Natural killer cell treated with Interleukin-12 subunit alpha and Interleukin-12 subunit beta and Interleukin-15 and Interleukin-18, amount 100 ng/mL, for 72 hours (primary cell): ENCODE results near the gene STAT4. TPM values are rescaled to one million over a fixed set of nuclear protein-coding genes. Genes with fewer than 3 reads are reported as not detected.

Source experiments
- ATAC-seq, 2 donors: fragments of 150-1000 bp; cut with Tn5 transposase in 1 of 2; sonication (Bioruptor Pico), chemical (Tn5 transposase) in 1 of 2; 2 replicates each; pipeline ENCODE4 v1.10.0; 2021
- DNase-seq: peaks from one replicate; pipeline ENCODE4 v3.0.0; 2022; ENCODE audit warnings: low spot score
- H3K27ac Mint-ChIP-seq, 2 donors: 1 replicate in 1 of 2; 2 replicates in 1 of 2; pipeline ENCODE4 v1.8.0; 2022; ENCODE audit warnings: mixed read lengths in 2 of 2, mild to moderate bottlenecking in 1 of 2, moderate library complexity in 1 of 2
- H3K27me3 Mint-ChIP-seq, 2 donors: 1 replicate in 1 of 2; 2 replicates in 1 of 2; pipeline ENCODE4 v1.8.0; 2022; ENCODE audit warnings: mixed read lengths in 2 of 2
- H3K36me3 Mint-ChIP-seq: one replicate; pipeline ENCODE4 v1.8.0; 2022; ENCODE audit warnings: mixed read lengths
- H3K4me1 Mint-ChIP-seq, 2 donors: 1 replicate in 1 of 2; 2 replicates in 1 of 2; pipeline ENCODE4 v1.8.0; 2022; ENCODE audit warnings: low read depth in 2 of 2, mixed read lengths in 2 of 2, mild to moderate bottlenecking in 1 of 2
- H3K4me3 Mint-ChIP-seq: one replicate; pipeline ENCODE4 v1.8.0; 2022; ENCODE audit warnings: mixed read lengths
- H3K9me3 Mint-ChIP-seq: 2 replicates; pipeline ENCODE4 v1.8.0; 2022; ENCODE audit warnings: mixed read lengths
- total RNA-seq, 2 donors: library from RNA; stranded (reverse); gene quantifications; one replicate each; pipeline ENCODE4 v1.2.3, GENCODE V29; 2022

Gene STAT4
- total RNA-seq, 2 donors from 2014 or later, result 133 to 241 TPM

DNA sequence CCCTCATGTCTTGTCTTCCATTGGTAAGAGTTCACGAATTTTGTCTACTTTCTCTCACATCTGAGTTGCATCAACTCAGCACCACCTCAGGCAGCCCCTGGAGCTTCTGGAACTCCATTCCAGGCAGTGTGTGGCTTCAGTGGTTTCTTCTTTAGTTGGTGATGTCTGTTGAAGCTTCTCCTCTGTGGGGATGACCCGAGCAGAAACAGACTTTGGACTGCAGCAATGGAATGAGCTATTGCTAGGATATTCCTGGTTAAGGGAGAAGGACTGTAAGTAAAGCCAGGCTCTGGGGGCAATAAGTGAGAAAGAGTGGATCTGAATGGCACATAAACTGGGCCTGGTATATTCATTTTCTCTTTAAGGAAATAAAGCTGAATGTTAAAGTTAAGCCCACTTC lies 32.3 kb upstream of the STAT4 start:
- no peak overlapping the region for H3K4me3 Mint-ChIP-seq
- no peak overlapping the region for H3K27ac Mint-ChIP-seq
- H3K4me1 Mint-ChIP-seq, result peaks cover 15 to 30% of the 10 kb centered on the region in 2 donors
- H3K36me3 Mint-ChIP-seq, result peaks cover 6% of the 10 kb centered on the region
- H3K27me3 Mint-ChIP-seq, result no peaks in the 10 kb centered on the region
- DNase-seq (no peak), ATAC-seq (no peak)
- H3K9me3 Mint-ChIP-seq, result peaks cover 5% of the 10 kb centered on the region

DNA sequence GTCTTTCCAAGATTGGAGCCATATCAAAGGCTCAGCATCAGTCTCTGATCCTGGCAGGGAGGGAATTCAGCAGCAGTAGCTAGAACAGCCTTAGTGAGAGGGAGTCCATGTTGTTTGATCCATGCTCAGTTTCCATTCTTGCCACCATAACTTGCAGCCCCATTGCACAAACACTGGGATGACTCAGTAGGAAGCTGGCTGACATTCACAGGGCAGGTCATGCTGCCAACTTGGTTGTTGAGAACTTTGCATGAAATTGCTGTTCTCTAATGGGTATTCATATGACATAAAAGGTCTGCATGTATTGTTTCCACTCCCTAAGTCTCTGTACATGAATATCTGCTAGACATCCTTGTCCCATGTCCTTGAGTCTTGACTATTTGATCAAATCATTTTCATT lies 29.9 kb upstream of the STAT4 start:
- peak in 1 of 2 donors; percentile 56 for ATAC-seq

DNA sequence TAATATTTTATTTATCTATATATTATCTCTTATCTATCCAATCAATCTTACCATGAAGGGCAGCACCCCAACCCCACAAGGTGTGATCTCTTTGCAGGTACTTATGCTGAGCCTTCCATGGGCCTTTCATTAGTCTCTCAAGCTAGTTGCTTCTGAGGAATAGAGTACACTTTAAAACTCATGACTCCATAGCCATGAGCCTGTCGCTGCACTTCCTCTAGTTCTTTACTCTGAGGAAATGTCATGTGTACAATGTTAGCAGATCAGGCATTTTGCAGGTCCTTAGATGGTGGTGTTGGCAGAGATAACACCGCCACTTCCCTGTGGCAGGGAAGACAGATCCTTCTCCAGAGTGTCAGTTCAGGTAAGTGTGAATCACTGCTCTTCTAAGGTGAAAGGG lies 29.5 kb upstream of the STAT4 start:
- Mint-ChIP-seq H3K4me3 (no peak overlapping the region), H3K27me3 (no peaks in the 10 kb centered on the region), H3K4me1 (peaks cover 34 to 46% of the 10 kb centered on the region in 2 donors), H3K27ac (peak overlapping the region in 1 of 2 donors; percentile 42), H3K36me3 (peaks cover 6% of the 10 kb centered on the region), H3K9me3 (peaks cover 5% of the 10 kb centered on the region)
- ATAC-seq (no peak), DNase-seq (no peak)

More for the DNA sequence above, 29.9 kb upstream of the STAT4 start:
- no peak for DNase-seq
- Mint-ChIP-seq H3K27ac (peak overlapping the region in 1 of 2 donors; percentile 42), H3K4me1 (peaks cover 29 to 43% of the 10 kb centered on the region in 2 donors), H3K9me3 (peaks cover 5% of the 10 kb centered on the region), H3K4me3 (no peak overlapping the region), H3K27me3 (no peaks in the 10 kb centered on the region), H3K36me3 (peaks cover 6% of the 10 kb centered on the region)

- peaks cover 42 to 45% of the 10 kb centered on the region in 2 donors for H3K4me1 Mint-ChIP-seq
- H3K9me3 Mint-ChIP-seq, result peaks cover 5% of the 10 kb centered on the region
- peak in 1 of 2 donors; percentile 51 for ATAC-seq
- H3K4me3 Mint-ChIP-seq, result peak overlapping the region; percentile 9
- no peak for DNase-seq
- H3K36me3 Mint-ChIP-seq, result peaks cover 6% of the 10 kb centered on the region
- H3K27me3 Mint-ChIP-seq, result no peaks in the 10 kb centered on the region
- H3K27ac Mint-ChIP-seq, result peak overlapping the region; percentile 13 to 86
Observed at GRCh38 chr2:191178806-191179514, 28.2 kb upstream of the STAT4 start.

DNA sequence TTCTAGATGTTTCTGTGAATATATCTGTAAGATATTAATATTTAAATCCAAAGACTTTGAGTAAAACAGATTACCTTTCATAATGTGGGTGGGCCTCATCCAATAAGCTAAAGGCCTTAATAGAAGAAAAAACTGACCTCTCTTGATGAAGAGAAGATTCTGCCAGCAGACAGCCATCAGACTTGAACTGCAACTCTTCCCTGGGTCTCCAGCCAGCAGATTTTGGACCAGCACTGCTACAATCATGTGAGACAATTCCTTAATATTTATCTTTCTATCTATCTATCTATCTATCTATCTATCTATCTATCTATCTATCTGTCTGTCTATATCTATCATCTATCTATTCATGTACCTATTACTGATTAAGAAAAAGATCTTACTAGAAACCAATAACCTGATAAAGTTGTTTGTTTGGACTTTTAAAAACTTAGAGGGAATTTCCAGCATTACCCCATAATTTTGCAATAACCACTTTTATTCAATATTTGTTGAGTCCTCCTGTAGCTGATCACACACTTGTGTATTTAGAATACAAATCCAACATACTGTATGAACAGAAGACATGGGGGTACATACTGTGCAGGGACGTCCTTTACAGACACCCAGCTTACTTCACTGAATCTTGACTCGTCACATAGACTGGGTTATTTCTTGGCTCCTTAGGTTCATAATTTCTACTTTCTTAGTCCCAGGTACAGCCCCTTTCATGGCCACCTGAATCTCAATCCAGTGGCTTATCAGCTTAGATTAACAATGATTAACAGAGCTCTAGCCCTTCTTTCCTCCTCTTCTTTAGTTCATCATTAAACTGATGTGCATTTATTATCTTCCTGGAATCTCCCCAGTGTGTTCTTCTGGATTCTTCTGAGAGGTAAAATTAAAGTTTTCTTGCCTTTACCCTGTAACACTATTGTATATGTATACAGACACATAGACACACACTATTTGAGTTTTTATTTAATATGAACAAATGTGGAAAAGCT lies 27.2 kb upstream of the STAT4 start:
- Mint-ChIP-seq H3K36me3 (peaks cover 6% of the 10 kb centered on the region), H3K27me3 (no peaks in the 10 kb centered on the region), H3K9me3 (peaks cover 5% of the 10 kb centered on the region), H3K4me3 (peak overlapping the region; percentile 9), H3K4me1 (peaks cover 47 to 49% of the 10 kb centered on the region in 2 donors), H3K27ac (peak overlapping the region; percentile 13 to 86)
- DNase-seq (no peak), ATAC-seq (no peak)

DNA sequence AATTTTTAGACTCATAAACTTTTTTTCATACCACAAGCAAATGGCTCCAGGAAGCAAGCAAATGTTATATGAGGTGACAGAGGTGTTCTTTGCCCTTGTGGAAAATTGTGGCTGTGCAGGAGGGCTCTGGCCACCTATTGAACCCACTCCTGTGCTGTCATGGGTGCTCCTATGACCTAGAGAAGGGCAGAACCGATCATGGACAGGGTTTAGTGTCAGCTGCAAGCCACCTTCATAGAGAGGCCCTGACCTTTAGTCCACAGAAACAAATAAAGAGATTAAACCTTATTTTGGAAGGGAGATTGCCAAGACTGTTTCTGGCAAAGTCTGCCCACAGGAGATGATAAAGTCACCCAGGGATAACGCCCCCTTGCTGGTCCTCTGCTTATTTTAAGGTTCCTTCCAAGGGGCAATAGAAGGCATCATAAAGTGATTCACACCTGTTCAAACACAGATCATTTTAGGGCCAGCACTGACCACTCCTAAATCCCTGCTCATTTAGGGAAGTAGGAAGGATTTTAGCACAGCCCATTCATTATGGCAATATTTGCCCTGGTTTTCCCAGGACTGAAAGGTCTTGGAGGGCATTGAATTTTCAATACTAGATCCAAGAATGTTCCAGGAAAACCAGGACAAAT lies 26.1 kb upstream of the STAT4 start:
- no peaks in the 10 kb centered on the region for H3K27me3 Mint-ChIP-seq
- H3K4me1 Mint-ChIP-seq, result peaks cover 47 to 54% of the 10 kb centered on the region in 2 donors
- peaks cover 2% of the 10 kb centered on the region for H3K9me3 Mint-ChIP-seq
- ATAC-seq (no peak), DNase-seq (no peak)
- peaks cover 6% of the 10 kb centered on the region for H3K36me3 Mint-ChIP-seq
- no peak overlapping the region for H3K4me3 Mint-ChIP-seq
- peak overlapping the region in 1 of 2 donors; percentile 78 for H3K27ac Mint-ChIP-seq

GRCh38 chr2:191176305-191176704 lies 25.5 kb upstream of the STAT4 start:
- H3K27me3 Mint-ChIP-seq, result no peaks in the 10 kb centered on the region
- no peak for DNase-seq
- peak overlapping the region; percentile 7 for H3K4me3 Mint-ChIP-seq
- H3K9me3 Mint-ChIP-seq, result peaks cover 2% of the 10 kb centered on the region
- H3K36me3 Mint-ChIP-seq, result peaks cover 6% of the 10 kb centered on the region
- H3K27ac Mint-ChIP-seq, result peak overlapping the region in 1 of 2 donors; percentile 78
- H3K4me1 Mint-ChIP-seq, result peaks cover 47 to 54% of the 10 kb centered on the region in 2 donors
- no peak for ATAC-seq

DNA sequence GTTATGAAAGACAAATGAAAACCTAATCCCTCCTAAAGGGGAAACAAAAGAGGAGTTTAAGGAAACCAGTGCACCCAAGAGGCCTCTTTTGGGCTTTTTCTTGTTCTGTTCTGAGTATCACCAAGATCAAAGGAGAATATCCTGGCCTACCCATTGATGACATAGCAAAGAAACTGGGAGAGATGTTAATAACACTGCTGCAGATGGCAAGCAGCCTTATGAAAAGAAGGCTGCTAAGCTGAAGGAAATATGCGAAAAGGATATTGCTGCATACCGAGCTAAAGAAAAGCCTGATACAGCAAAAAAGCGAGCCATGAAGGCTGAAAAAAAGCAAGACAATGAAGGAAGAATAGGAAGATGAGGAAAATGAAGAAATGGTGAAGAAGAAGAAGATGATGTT lies 23.6 kb upstream of the STAT4 start:
- no peaks in the 10 kb centered on the region for H3K27me3 Mint-ChIP-seq
- H3K4me3 Mint-ChIP-seq, result no peak overlapping the region
- H3K9me3 Mint-ChIP-seq, result no peaks in the 10 kb centered on the region
- H3K27ac Mint-ChIP-seq, result peak overlapping the region in 1 of 2 donors; percentile 25
- DNase-seq (no peak), ATAC-seq (no peak)
- H3K36me3 Mint-ChIP-seq, result peaks cover 9% of the 10 kb centered on the region
- peaks cover 54 to 58% of the 10 kb centered on the region in 2 donors for H3K4me1 Mint-ChIP-seq

- H3K36me3 Mint-ChIP-seq, result peaks cover 4% of the 10 kb centered on the region
- no peaks in the 10 kb centered on the region for H3K9me3 Mint-ChIP-seq
- H3K4me3 Mint-ChIP-seq, result no peak overlapping the region
- peak overlapping the region in 1 of 2 donors; percentile 53 for H3K27ac Mint-ChIP-seq
- ATAC-seq (no peak), DNase-seq (no peak)
- H3K4me1 Mint-ChIP-seq, result peaks cover 46 to 48% of the 10 kb centered on the region in 2 donors
- H3K27me3 Mint-ChIP-seq, result no peaks in the 10 kb centered on the region
Observed at GRCh38 chr2:191173206-191173605, 22.4 kb upstream of the STAT4 start.

GRCh38 chr2:191171708-191172355 lies 21.0 kb upstream of the STAT4 start:
- ATAC-seq (no peak), DNase-seq (no peak)
- no peak overlapping the region for H3K27ac Mint-ChIP-seq
- no peak overlapping the region for H3K4me3 Mint-ChIP-seq
- no peaks in the 10 kb centered on the region for H3K27me3 Mint-ChIP-seq
- H3K36me3 Mint-ChIP-seq, result peaks cover 4% of the 10 kb centered on the region
- peaks cover 45 to 48% of the 10 kb centered on the region in 2 donors for H3K4me1 Mint-ChIP-seq
- H3K9me3 Mint-ChIP-seq, result no peaks in the 10 kb centered on the region

- peak overlapping the region; percentile 21 for H3K4me3 Mint-ChIP-seq
- H3K4me1 Mint-ChIP-seq, result peaks cover 40 to 44% of the 10 kb centered on the region in 2 donors
- H3K9me3 Mint-ChIP-seq, result no peaks in the 10 kb centered on the region
- H3K36me3 Mint-ChIP-seq, result peaks cover 4% of the 10 kb centered on the region
- DNase-seq, result no peak
- ATAC-seq, result no peak
- no peaks in the 10 kb centered on the region for H3K27me3 Mint-ChIP-seq
- peak overlapping the region in 1 of 2 donors; percentile 73 for H3K27ac Mint-ChIP-seq
Observed at GRCh38 chr2:191171286-191171685, 20.5 kb upstream of the STAT4 start.

DNA sequence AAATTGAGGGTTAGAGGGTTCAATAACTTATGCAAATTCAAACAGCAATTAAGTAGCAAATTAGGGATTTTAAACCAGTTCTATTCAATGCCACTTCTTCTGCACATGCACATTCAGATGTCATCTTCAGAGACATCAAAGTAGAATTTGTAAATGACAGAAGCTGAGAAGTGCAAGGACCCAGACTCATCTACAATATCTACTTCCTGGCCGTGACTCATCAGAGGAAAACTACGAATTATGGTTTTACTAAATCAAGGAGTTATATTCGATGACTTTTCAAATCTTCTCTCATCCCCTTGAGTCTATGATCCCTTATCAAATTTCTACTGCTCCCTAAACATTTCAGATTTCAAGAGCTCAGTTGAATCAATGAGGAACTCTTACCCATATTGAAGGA lies 20.0 kb upstream of the STAT4 start:
- Mint-ChIP-seq H3K4me3 (peak overlapping the region; percentile 21), H3K4me1 (peaks cover 35 to 40% of the 10 kb centered on the region in 2 donors)
- ATAC-seq, result no peak

DNA sequence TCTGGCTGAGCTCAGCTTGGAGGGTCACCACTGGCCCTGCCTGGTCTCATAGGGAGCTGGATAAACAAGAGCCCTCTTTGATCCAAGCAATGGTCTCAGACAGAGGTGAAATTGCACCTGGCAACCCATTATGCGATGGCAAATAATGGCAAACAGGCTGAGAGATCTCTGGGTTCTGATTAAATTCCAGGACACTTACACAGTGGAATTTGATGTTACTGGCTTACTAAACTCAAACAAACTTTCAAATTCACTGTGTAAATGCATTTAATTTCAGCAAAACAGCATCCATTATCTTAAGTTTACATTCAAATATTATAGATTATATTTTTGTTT lies 19.5 kb upstream of the STAT4 start:
- no peak for ATAC-seq
- Mint-ChIP-seq H3K27ac (no peak overlapping the region), H3K9me3 (no peaks in the 10 kb centered on the region), H3K36me3 (peaks cover 4% of the 10 kb centered on the region), H3K27me3 (no peaks in the 10 kb centered on the region), H3K4me1 (peaks cover 32 to 37% of the 10 kb centered on the region in 2 donors), H3K4me3 (no peak overlapping the region)
- DNase-seq, result no peak

More for the DNA sequence above, 20.0 kb upstream of the STAT4 start:
- no peak for DNase-seq
- Mint-ChIP-seq H3K27me3 (no peaks in the 10 kb centered on the region), H3K27ac (peak overlapping the region in 1 of 2 donors; percentile 73), H3K9me3 (no peaks in the 10 kb centered on the region), H3K36me3 (peaks cover 4% of the 10 kb centered on the region)
